GM19455 (cell line): ENCODE results near the gene SHROOM3.

Experiments
- ATAC-seq: cut with Tn5 transposase; IDR thresholded peaks from one replicate; pipeline ENCODE4 v1.9.1; 2021; ENCODE audit not compliant: unreplicated experiment

The SHROOM3 gene

GRCh38 chr4:76535603-76536372, 100.8 kb downstream of the SHROOM3 start:
- no peak for ATAC-seq

GRCh38 chr4:76536373-76536689, 101.3 kb downstream of the SHROOM3 start:
- ATAC-seq = no peak

DNA sequence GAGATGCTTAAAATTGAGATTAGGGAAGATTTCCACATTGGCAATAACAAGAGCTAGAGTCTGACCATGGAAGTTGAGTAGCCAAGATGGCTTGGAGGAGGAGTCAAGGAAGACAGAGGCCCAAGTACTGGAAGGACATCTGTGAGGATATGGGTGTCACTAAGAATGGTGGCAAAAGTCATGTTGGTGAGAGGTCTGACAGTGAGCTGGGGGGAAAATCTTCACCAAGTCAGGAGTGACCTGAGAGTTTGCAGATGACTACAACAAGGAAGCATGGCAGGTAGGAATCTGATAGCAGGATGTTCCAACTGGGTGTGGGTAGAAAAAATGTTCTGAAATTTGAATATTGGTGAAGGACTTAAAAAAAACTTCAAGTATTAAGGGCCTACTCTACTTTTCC, 103.3 kb downstream of the SHROOM3 start:
- ATAC-seq = no peak

GRCh38 chr4:76539979-76540378, 105.0 kb downstream of the SHROOM3 start:
- ATAC-seq = no peak

DNA sequence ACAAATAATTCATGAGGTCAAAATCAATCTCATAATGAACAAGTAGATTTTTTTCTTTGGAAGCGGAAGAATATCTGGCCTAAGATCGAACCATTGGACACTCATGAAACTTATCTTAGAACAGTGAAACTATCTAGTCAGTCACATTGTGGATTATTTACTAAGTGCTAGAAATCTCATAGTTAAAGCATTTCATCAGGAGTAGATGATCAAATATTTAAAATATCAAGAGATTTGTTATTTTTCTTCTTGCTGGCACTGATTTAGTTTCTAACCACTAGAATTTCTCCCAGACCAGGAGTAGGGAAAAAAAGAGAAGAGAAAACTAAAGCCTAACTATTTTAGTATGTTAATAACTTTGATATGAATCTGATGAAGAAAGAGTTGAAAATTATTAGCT, 105.5 kb downstream of the SHROOM3 start:
- ATAC-seq = no peak

- no peak for ATAC-seq
These were observed 108.3 kb downstream of the SHROOM3 start for GRCh38 chr4:76543378-76543777.

DNA sequence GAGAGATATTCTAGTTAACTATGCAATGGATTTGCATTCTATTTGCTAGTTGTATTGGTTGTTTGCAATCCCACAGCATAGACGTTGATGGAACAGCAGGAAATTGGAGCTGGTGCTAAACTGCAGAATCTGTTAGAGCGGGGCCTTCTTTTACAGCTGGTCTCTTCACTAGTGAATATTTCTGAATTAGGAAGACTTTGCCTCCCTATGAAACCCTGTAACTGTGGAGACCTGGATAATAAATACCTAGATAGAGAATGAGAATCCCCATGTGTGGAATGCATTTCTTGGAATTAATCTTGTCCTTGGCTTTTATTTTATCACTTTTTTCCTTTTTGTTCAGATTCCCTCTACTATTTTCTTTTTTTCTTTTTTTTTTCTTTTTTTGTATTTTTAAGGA, 109.7 kb downstream of the SHROOM3 start:
- ATAC-seq = no peak

DNA sequence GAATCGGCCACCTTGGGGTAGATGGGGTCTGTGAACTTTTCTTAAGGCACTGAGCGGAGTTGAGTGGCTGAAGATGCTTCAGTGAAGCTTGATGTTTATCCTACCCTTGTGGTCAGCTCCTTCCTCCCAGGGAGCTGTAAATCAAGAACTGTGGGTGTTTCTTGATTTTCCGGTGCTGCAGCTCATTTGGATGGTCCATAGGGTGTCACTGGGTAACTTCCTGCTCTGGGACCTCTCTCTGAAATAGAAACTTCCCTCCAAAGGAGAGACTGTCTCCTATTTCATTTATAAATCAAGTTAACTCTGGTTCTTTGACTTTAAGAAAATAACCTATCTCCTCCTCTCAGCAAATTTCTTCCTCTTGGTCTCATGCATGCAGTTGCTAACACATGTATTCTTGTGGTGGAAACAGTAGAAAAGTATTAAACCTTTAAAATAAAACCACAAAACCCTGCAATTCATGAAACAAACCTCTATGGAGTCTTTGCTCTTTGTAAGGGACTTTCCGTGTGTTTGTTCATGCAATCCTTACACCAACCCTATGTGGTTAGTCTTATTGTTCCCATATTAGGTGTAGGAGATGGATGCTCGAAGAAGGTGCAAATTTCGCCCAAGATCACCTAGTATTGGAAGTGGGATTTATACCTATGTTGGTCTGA, 110.3 kb downstream of the SHROOM3 start:
- ATAC-seq = no peak

- ATAC-seq = no peak
These were observed 111.3 kb downstream of the SHROOM3 start for GRCh38 chr4:76546327-76546726.

DNA sequence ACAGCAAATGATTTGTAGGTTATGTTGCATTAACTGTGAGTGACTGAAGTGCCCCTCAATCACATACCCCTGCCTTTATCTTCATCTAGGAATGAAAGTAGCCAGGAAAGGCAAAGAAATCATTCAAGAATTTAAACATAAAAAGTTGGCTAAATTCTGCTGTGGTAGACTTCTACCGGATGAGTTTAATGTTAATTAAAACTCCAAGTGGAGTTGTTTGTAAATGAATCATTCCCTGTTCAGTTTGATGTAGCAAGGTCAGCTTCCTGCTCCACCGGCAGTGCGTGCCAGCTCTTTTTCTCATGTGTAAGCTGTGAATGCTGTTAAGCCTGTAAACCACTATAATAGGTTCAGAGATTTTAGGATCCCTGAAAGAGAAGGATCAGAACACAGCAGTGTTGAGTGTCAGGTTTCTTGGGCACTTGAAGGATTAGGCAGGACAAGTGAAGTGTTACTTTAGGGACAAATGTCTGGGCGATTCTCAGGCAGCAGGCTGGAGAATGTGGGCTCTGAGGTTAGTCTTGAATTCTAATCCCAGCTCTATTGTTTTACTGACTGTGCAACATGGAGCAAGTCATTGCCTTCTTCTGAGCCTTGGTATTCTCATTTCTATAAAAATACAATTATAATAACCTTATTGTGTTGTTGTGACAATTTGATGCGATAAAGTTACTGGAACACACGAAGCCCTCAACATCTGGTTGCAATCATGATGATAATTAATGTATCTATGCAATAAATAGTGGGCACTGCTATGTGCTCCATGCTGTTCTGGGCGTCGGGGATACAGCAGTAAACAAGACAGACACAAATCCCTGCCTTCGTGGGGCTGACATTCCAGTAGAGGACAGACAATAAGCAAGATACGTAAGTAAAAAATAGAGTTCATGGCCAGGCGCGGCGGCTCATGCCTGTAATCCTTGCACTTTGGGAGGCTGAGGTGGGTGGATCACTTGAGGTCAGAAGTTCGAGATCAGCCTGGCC, 112.0 kb downstream of the SHROOM3 start:
- no peak for ATAC-seq

DNA sequence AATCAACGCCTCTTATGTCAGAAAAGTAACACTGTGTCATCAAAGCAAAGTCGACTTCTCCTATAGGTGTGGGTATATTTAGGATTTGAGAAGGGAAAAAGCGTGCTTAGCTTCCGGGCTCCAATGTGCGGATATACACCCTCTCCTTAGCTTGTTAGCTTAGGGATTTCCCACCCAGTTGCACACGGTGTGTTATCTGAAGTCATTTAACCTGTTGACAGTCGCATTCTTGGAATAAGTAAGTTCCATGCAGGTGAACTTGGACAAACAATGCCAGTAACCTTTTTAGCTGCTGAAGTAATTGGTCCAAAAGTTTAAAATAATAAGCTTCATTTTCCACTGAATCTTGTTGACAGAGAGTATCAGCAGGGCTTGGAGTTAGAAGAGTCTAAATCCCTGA, 113.7 kb downstream of the SHROOM3 start:
- no peak for ATAC-seq

DNA sequence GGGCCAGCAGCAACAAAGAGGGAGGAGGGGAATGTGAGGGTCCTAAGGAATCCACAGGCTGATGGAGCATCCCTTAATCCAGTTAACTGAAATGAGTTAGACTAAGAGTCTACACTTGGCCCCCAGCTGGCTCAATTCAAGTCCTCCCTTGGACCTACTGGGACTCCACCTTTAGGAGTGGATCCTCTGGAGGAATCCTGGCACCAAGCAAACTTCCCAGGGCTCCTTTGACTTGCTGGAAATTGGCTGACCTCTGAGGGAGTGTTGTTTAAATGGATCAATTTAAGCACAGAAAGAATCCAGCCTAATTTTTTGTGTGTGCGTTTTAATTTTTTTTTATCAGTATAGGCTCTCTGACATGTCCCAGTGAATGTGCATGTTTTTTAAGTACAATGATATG, 114.7 kb downstream of the SHROOM3 start:
- no peak for ATAC-seq

DNA sequence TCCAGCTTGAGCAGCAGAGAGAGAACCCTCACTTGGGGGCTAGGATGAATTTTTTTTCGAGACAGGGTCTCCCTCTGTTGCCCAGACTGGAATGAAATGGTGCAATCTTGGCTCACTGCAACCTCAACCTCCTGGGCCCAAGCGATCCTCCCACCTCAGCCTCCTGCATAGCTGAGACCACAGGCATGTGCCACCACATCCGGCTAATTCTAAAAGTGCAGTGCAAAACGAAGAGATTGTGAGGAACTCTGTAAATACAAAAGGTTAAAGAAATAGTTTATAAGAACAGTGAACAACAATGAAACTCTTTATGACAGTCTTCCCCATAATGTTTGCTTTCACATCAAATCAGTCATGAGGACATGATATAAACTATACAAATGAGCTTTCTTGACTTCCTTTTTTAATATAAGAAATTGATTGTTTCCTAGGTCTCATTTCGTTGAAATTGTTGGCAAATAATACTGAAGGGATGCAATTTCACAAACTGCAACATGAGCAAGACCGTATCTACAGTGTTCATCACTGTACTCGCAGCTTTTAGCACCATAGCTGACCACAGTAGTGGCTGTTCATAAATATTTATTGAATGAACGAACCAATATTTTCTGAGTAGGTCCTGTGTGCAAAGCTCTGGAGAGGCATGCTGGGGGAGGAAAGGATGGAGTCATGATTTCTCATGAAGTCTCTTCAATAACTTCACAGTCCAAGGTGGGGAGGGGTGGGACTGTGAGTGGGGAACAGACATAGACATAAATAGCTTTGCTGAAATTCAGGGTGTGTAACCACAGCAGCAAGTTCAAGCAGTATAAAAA, 116.1 kb downstream of the SHROOM3 start:
- no peak for ATAC-seq

- ATAC-seq = no peak
These were observed 119.6 kb downstream of the SHROOM3 start for GRCh38 chr4:76554630-76555029.

DNA sequence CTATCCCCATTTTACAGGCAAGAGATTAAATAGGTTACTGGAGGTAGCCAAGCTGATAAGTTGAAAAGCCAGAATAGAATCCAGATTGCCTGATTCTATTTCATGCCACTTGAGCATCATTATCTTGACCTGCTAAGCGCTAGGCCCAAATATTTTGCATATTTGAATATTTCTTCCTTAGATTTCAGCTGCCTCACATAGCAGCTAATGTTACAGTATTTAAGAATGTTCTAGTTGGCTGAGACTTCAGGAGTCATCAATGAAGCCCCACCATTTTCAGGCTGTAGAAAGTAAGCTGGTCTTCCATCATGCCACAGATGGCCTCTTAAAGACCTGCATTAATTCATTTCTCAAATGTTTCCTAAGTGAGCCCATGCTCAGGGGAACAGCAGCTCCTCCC, 121.4 kb downstream of the SHROOM3 start:
- ATAC-seq = no peak

DNA sequence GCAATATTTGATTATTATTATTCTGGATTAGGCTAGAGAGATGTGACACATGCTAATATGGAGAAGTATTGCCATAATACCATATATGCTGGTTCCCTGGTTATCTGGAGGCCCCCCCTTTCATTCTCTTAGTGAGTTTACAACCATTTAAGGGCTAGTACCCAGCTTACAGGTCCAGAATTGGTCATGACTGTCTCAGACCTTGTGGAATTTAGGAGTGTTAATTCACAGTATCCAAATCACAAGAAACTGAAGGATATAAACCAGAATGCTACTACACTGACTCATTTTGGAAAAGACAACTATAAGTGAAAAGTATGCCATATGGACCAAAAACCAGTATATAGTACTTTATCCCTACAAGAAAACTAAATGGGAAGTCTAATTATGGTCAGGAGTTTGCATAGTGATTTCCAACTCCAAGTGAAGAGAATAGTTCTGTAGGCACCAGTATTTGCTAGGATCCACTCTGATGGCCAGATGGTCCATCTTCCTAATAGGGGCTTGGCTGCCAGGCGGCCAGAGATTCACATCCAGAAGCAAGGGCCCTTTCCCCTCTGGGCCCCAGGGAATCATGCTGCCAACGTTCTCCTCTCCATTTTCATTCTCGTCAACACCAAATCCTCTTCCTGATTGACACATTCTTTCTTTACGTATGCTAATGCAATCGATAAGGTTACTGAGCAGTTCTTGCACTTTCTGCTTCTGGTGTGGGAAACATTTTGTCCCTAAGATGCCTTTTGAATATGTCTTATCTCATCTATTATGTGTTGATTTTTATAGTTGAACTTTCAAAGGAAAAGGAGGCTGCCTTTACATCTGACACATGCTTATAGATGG, 123.6 kb downstream of the SHROOM3 start:
- ATAC-seq = no peak

DNA sequence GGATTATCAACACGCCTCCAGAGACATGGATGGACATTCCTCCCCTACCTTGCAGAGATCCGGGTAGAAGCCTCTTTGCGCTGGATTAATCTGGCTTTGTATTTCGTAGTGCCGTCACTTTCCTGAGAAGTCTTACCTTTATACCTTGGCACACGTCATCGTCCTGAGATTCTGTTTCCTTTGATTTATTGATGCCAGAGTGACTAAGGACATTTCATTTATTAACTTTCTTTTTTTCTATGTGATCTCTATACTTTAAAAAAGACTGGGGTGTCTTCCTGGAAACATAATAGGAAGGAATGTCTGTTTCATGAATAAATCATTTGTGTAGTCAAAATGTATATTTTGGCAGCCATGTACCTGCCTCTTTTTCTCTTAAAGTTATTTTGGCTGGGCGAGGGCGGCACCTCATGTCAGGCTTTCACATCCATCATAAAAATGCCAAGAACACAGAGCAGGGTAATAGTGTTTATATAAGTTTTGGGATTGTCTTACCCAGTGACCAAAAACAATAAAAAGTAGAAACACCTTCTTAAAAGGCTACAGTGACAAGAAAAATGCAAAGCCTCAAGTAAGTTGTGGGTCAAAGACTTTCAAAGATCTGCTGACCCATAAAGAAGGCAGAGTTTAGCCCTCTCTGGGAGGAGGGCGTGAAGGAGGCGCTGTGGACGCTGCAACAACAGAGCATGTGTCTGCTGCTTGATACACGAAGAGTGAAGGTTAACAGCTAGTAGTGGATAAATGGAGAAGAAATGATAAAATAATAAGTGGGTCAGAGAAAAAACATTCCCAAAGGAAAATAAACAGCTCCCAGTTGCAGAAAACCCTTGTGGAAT, 124.4 kb downstream of the SHROOM3 start:
- ATAC-seq = no peak

GRCh38 chr4:76562161-76562560, 127.1 kb downstream of the SHROOM3 start:
- ATAC-seq = no peak

DNA sequence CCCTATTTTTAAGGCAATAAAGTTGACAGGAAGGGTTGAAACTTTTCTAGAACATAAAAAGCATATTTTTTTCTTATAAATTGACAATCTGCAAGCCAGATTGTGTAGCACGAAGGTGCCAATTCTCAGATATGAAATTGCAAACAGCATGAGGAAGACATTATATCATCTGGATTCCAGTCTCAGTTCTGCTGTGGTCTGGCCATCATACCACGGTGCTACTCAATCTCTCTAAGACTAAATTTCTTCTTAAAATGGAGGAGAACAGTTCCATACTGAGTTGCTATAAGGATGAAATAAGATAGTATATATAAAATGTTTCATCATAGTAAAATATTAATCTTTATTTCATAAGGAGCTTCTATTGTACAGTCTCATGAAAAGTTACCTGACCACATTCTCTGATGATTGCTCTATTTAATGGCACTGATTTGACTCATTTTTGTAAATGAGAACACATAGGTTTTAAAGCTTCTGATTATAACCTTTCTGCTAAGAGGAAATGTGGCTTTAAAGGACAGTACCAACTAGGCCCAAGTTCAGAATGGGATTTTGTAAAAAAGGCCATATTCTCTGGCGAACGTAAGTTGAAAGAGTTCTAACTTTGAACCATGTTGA, 127.9 kb downstream of the SHROOM3 start:
- ATAC-seq = no peak
